Measurements from ENCODE around the gene HPS4.

HPS4 gene

DNA sequence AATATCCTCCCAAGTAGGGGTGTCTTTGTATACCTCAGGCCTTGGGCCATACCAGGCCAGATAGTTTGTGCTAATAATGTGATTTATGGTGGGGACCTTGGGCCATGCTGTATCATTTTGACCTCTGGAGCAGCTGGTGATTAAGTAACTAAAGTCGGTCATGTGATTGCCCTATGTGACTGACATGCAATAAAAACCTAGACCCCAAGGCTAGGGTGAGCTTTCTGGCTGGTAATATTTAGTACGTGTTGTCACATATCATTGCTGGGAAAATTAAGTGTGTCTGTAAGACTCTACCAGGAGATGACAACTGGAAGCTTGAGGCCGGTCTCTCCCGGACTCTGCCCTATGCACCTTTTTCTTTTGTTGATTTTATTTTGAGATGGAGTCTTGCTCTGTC lies 41.3 kb upstream of the HPS4 start:
- H3K9me3 ChIP-seq, result no peaks in the 10 kb centered on the region

DNA sequence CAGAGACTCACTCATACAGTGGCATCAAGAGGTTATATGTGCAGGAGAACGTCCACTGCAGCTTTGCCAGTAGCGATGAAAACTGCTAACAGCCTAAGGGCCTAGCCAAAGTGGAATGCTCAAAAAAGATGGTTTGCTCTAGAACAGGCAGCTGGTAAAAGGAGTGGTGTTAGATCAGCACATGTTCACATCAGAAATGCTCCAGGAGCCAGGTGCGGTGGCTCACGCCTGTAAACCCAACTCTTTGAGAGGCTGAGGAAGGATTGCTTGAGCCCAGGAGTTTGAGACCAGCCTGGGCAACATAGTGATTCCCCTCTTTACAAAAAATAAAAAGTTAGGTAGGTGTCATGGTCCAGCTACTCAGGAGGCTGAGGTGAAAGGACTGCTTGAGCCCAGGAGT lies 39.0 kb upstream of the HPS4 start:
- DNase-seq, result no peak
- H3K36me3 ChIP-seq, result no peaks in the 10 kb centered on the region
- no peak overlapping the region for H3K4me3 ChIP-seq (ENCODE audit: low read depth, low read length)
- TF ChIP-seq, protein P1, sequence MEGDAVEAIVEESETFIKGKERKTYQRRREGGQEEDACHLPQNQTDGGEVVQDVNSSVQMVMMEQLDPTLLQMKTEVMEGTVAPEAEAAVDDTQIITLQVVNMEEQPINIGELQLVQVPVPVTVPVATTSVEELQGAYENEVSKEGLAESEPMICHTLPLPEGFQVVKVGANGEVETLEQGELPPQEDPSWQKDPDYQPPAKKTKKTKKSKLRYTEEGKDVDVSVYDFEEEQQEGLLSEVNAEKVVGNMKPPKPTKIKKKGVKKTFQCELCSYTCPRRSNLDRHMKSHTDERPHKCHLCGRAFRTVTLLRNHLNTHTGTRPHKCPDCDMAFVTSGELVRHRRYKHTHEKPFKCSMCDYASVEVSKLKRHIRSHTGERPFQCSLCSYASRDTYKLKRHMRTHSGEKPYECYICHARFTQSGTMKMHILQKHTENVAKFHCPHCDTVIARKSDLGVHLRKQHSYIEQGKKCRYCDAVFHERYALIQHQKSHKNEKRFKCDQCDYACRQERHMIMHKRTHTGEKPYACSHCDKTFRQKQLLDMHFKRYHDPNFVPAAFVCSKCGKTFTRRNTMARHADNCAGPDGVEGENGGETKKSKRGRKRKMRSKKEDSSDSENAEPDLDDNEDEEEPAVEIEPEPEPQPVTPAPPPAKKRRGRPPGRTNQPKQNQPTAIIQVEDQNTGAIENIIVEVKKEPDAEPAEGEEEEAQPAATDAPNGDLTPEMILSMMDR (IDR thresholded peaks at IDR 0.05; ENCODE audit: low read depth, low read length), result no peak
- no peaks in the 10 kb centered on the region for H3K27me3 ChIP-seq
- H3K4me1 ChIP-seq, result no peaks in the 10 kb centered on the region
- H3K9me3 ChIP-seq, result no peaks in the 10 kb centered on the region

More for the DNA sequence above, 41.3 kb upstream of the HPS4 start:
- DNase-seq, result no peak
- TF ChIP-seq, protein P1 (IDR thresholded peaks at IDR 0.05; ENCODE audit: low read depth, low read length), result no peak
- no peak overlapping the region for H3K4me3 ChIP-seq (ENCODE audit: low read depth, low read length)
- no peaks in the 10 kb centered on the region for H3K36me3 ChIP-seq
- H3K27me3 ChIP-seq, result no peaks in the 10 kb centered on the region
- H3K4me1 ChIP-seq, result no peaks in the 10 kb centered on the region

DNA sequence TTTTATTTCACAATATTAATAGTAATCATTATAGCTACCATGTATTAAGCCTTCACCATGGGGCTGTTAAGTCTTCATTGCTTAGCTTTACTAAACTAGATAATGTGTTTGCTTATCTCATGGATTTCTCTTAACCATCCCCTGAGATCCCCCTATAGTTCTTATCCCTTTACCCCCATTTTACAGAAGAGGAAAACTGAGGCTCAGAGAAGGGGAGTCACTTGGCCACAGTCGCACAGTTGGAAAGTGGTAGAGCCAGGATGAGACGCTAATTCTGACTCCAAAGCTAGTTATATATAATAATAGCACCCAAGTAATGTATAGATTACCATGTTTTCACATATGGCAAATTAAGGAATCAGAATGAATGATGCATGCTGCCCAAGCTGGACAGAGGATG lies 38.4 kb upstream of the HPS4 start:
- TF ChIP-seq, protein P1 (IDR thresholded peaks at IDR 0.05; ENCODE audit: low read depth, low read length), result no peak
- Histone ChIP-seq H3K36me3 (no peaks in the 10 kb centered on the region), H3K27me3 (no peaks in the 10 kb centered on the region), H3K4me3 (ENCODE audit: low read depth, low read length) (no peak overlapping the region), H3K9me3 (no peaks in the 10 kb centered on the region), H3K4me1 (no peaks in the 10 kb centered on the region)
- no peak for DNase-seq

DNA sequence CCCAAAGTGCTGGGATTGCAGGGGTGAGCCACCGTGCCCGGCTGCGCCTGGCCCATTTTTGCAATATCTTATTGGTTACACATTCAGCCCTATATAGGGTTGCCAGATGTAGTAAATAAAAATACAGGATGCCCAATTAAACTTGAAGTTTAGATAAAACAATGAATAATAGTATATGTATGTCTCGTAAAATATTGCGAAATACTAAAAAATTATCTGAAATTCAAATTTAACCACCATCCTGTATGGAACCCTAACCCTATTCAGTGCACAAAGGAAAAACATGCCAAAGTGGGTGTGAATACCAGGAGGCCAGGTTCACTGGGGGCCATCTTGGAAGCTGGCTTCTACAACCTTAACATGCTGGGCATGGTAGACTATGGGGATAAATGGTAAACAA lies 33.8 kb upstream of the HPS4 start:
- DNase-seq, result no peak
- Histone ChIP-seq H3K9me3 (no peaks in the 10 kb centered on the region), H3K4me1 (peaks cover 3% of the 10 kb centered on the region; the same call in 1 of the 2 replicates), H3K27me3 (no peaks in the 10 kb centered on the region), H3K36me3 (no peaks in the 10 kb centered on the region), H3K4me3 (ENCODE audit: low read depth, low read length) (no peak overlapping the region)
- TF ChIP-seq, protein P1 (IDR thresholded peaks at IDR 0.05; ENCODE audit: low read depth, low read length), result no peak

DNA sequence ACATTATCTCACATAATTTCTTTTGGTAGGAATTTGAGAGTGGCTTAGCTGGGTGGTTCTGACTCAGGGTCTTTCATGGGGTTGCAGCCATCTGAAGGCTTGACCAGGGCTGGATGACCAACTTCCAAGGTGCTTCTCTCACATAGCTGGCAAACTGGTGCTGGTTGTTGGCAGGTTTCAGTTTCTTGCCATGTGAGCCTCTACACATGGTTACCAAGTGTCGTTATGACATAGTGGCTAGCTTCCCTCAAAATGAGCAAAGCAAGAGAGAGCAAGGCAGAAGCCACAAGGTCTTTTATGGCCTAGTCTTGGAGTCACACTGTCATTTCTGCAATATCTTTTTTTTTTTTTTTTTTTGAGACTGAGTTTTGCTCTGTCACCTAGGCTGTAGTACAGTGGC lies 32.9 kb upstream of the HPS4 start:
- Histone ChIP-seq H3K4me3 (ENCODE audit: low read depth, low read length) (no peak overlapping the region), H3K4me1 (peaks cover 3% of the 10 kb centered on the region; the same call in 1 of the 2 replicates), H3K27me3 (no peaks in the 10 kb centered on the region), H3K36me3 (no peaks in the 10 kb centered on the region), H3K9me3 (no peaks in the 10 kb centered on the region)
- TF ChIP-seq, protein P1 (IDR thresholded peaks at IDR 0.05; ENCODE audit: low read depth, low read length), result no peak
- no peak for DNase-seq

DNA sequence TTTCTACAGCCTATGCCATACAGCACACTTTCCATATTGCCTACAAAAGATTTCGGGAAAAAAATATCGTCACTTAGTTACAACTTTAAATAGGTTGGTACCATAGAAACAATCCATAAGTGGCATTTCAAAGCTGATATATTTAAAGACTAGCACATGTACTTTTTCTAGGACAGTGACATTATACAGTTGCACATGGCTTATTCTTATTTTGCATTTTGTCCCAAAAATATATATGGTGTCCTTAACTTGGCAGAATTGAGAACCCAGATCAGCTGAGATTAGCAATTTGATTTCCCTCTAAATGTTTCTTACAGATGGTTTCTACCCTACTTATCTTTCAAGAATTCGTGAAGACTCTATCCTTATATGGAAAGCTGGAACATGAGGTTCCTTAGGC lies 32.3 kb upstream of the HPS4 start:
- Histone ChIP-seq H3K4me1 (peaks cover 3% of the 10 kb centered on the region; the same call in 1 of the 2 replicates), H3K4me3 (ENCODE audit: low read depth, low read length) (no peak overlapping the region), H3K36me3 (no peaks in the 10 kb centered on the region), H3K27me3 (no peaks in the 10 kb centered on the region), H3K9me3 (no peaks in the 10 kb centered on the region)
- no peak for DNase-seq
- TF ChIP-seq, protein P1 (IDR thresholded peaks at IDR 0.05; ENCODE audit: low read depth, low read length), result no peak

Data from BE2C (cell line).